Right ventricle myocardium inferior (tissue), 1 donor: Measurements from ENCODE around the gene KRTAP10-11. TPM values are rescaled to one million over a fixed set of nuclear protein-coding genes. Genes with fewer than 3 reads are reported as not detected.
A peak's percentile ranks its signal among the peaks of the same experiment; 100 is the strongest.
"Not testable (repeated sequence)": the region's sequence is repeated elsewhere in the genome, so short reads cannot be mapped to it uniquely, and the experiment has no call there.

Experiments used
- ATAC-seq: fragments of 200-7000 bp; cut with Tn5 transposase; one replicate; pipeline ENCODE4 v1.9.1; 2020; ENCODE audit warnings: mild to moderate bottlenecking, moderate library complexity
- DNase-seq: peaks from one replicate; pipeline ENCODE4 v3.0.0; 2021; ENCODE audit errors: missing footprints
- intact Hi-C: fragments of 100-400 bp; cut with DNase I; formaldehyde crosslinking; loops from one replicate; pipeline ENCODE4 v1.11.0; 2022
- total RNA-seq: library from RNA; stranded (reverse); fragmentation: NEBNext Ultra II Directional; extraction: Animal tissue kit (Norgen Biotek cat#: 25700); gene quantifications from one replicate; pipeline ENCODE4 v1.2.1, GENCODE V29; 2021
- donor health status: DM: no; HTN: yes; CAD: no; lungs with severe emphysema.

KRTAP10-11 gene
- total RNA-seq, 1 donor from 2014 or later, result not detected

- intact Hi-C loops, result loop anchor here (10.0 kb wide), 1 partner anchor 131 kb away; no protein-coding TSS in a partner anchor
- no peak for ATAC-seq
Measured at GRCh38 chr21:44613386-44614155, 32.6 kb upstream of the KRTAP10-11 start.

GRCh38 chr21:44614161-44614631, 32.0 kb upstream of the KRTAP10-11 start:
- DNase-seq, result peak; percentile 62
- ATAC-seq, result no peak
- intact Hi-C loops, result loop anchor here (10.0 kb wide), 1 partner anchor 131 kb away; no protein-coding TSS in a partner anchor

More at GRCh38 chr21:44613386-44614155, 32.6 kb upstream of the KRTAP10-11 start:
- no peak for DNase-seq

GRCh38 chr21:44614961-44615391, 31.2 kb upstream of the KRTAP10-11 start:
- intact Hi-C loops, result loop anchor here (10.0 kb wide), 1 partner anchor 130 kb away; no protein-coding TSS in a partner anchor
- ATAC-seq (no peak), DNase-seq (no peak)

- intact Hi-C loops, result loop anchor here (10.0 kb wide), 1 partner anchor 129 kb away; no protein-coding TSS in a partner anchor
- ATAC-seq (no peak), DNase-seq (no peak)
Measured at GRCh38 chr21:44615466-44615865, 30.7 kb upstream of the KRTAP10-11 start.

- intact Hi-C loops, result loop anchor here (10.0 kb wide), 1 partner anchor 129 kb away; no protein-coding TSS in a partner anchor
- DNase-seq (no peak), ATAC-seq (no peak)
Measured at GRCh38 chr21:44615911-44616590, 30.2 kb upstream of the KRTAP10-11 start.

GRCh38 chr21:44616591-44616926, 29.7 kb upstream of the KRTAP10-11 start:
- DNase-seq (no peak), ATAC-seq (no peak)
- intact Hi-C loops, result loop anchor here (10.0 kb wide), 1 partner anchor 128 kb away; no protein-coding TSS in a partner anchor

GRCh38 chr21:44617071-44617501, 29.1 kb upstream of the KRTAP10-11 start:
- ATAC-seq (no peak), DNase-seq (peak; percentile 43)
- intact Hi-C loops, result loop anchor here (10.0 kb wide), 1 partner anchor 128 kb away; no protein-coding TSS in a partner anchor

GRCh38 chr21:44618504-44618903, 27.7 kb upstream of the KRTAP10-11 start:
- intact Hi-C loops, result loop anchor here (10.0 kb wide), 1 partner anchor 126 kb away; no protein-coding TSS in a partner anchor
- peak; percentile 77 for ATAC-seq
- peak; percentile 77 for DNase-seq

- intact Hi-C loops, result loop anchor here (10.0 kb wide), 1 partner anchor 126 kb away; no protein-coding TSS in a partner anchor
- DNase-seq (no peak), ATAC-seq (no peak)
Measured at GRCh38 chr21:44618909-44619308, 27.3 kb upstream of the KRTAP10-11 start.

GRCh38 chr21:44619886-44620285, 26.3 kb upstream of the KRTAP10-11 start:
- intact Hi-C loops, result loop anchor here (10.0 kb wide), 1 partner anchor 125 kb away; no protein-coding TSS in a partner anchor
- ATAC-seq (no peak), DNase-seq (no peak)

- ATAC-seq (no peak), DNase-seq (no peak)
- intact Hi-C loops, result no loop called here
Measured at GRCh38 chr21:44623575-44623974, 22.6 kb upstream of the KRTAP10-11 start.

- ATAC-seq (no peak), DNase-seq (no peak)
- intact Hi-C loops, result no loop called here
Measured at GRCh38 chr21:44625756-44626155, 20.5 kb upstream of the KRTAP10-11 start.

GRCh38 chr21:44626262-44626661, 20.0 kb upstream of the KRTAP10-11 start:
- ATAC-seq, result no peak
- intact Hi-C loops, result no loop called here
- DNase-seq, result no peak

GRCh38 chr21:44626673-44627143, 19.5 kb upstream of the KRTAP10-11 start, which contains the start of gene KRTAP10-9:
KRTAP10-9 (plus strand) TSS chr21:44627093; CDS start chr21:44627172, 79 bp downstream.
- intact Hi-C loops, result no loop called here
- no peak for ATAC-seq
- DNase-seq, result no peak

GRCh38 chr21:44627181-44627822, 18.9 kb upstream of the KRTAP10-11 start:
- DNase-seq, ATAC-seq, intact Hi-C loops: not testable (repeated sequence)

- not testable (repeated sequence) for DNase-seq, ATAC-seq
Measured at GRCh38 chr21:44627831-44628233, 18.4 kb upstream of the KRTAP10-11 start.

GRCh38 chr21:44628707-44629391, 17.4 kb upstream of the KRTAP10-11 start:
- no peak for DNase-seq
- intact Hi-C loops, result no loop called here
- ATAC-seq, result peak; percentile 42

More at GRCh38 chr21:44627831-44628233, 18.4 kb upstream of the KRTAP10-11 start:
- intact Hi-C loops, result not testable (repeated sequence)

- DNase-seq, result no peak
- ATAC-seq, result no peak
- intact Hi-C loops, result no loop called here
Measured at GRCh38 chr21:44630440-44630839, 15.8 kb upstream of the KRTAP10-11 start.
